T-helper 9 cell (primary cell): ENCODE data around the gene BAIAP2L1.

Experiments used
- DNase-seq: peaks from one replicate; pipeline ENCODE4 v3.0.0-alpha.2; 2020

The BAIAP2L1 gene

DNA sequence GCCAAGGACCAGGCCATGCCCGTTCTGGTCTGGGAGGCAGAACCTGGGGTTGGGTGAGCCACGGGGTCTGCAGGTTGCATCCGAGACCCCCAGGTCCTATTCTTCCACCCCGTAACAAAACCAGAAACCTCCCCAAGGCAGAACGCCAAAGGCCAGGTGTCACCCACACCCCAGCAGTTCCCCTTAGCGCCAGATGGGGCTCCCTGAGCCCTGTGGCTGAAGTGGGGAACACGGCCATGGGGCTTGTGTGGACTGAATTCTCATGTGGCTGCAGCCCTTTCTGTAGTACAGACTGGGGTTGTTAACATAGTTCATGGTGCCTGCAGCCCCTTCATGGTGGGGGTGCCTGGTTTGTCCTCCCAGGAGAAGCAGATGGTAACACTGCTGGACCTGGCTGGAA is 109.2 kb downstream of the BAIAP2L1 start:
- DNase-seq, result no peak

GRCh38 chr7:98289333-98289875 is 111.5 kb downstream of the BAIAP2L1 start:
- DNase-seq, result no peak

GRCh38 chr7:98288064-98288823 is 112.6 kb downstream of the BAIAP2L1 start:
- DNase-seq, result no peak

DNA sequence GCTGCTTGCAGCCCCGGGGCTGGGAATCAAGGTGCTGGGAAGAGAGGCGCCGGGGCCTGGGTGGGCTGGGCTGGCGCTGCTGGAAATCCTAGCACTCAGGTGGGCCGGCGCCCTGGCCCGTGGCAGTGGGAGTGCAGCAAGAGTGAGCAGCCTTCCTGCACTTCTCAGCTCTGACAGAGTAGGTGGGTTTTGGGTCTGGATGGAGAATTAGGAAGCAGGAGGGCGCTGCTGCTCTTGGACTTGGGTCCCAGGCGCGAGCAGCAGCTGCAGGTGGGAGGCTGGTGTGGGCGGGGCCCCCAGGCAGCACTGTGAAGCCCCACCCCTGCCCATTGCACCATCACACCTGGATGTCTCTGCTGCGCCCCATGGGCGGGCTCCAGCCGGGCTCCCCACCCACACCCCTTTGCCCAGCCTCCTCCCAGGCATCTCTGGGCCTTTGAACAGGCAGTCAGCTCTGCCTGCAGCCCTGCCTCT is 113.4 kb downstream of the BAIAP2L1 start:
- no peak for DNase-seq

DNA sequence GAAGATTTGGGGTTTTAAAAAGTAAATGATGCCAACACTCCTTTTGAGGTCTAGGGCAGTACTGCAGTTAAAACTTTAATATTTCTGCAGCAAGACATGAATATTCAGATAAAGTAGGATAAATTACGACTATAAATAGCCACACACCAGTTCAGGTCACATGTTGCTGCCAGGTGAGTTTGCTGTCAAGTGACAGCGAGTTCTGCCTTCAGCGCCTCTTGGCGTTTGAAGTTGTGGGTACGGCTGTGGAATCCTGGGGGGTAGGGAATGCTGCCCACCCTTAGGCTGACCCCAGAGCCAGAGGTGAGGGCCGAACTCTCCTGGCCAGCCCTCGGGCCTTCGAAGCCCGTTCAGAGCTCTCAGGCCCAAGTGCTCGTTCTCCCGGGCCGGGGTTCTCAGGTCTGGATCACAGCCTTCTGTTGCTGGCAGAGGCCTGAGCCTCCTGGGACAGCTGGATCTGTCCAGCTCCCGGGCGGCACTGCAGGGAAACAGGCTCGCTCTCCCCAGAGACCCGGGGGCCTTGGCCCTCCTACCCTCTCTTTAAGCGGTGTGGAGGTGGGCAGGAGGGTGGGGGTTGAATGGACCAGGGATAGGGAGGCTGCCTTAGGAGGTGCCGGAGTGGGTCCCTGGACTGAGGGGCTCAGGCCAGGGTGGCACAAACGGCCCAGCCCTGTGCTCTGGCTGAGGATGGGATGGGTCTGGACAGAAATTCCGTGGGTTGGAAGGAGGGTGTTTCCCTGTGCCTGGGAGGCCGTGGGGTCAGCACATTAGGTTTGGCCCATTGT is 114.0 kb downstream of the BAIAP2L1 start:
- no peak for DNase-seq

DNA sequence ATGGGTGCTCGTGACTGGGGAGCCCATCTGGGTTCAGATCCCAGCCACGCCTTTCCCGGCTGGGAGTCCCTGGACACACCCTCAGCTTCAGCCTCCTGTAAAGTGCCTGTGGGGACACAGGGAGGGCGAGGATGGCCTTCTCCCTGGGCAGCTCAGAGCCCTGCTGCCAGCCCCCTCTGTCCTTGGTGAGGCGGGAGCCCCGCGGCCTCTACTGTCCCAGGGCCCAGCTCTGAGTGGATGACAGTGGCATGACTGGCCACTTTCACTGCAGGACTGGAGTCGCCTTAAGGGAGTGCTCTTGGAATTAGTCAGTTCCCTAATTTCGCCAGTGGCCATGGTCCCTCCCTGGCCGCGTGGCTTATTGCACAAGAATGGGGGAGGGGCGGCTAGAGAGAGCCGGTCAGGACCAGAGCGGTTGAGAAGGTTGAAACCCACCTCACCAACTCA is 114.8 kb downstream of the BAIAP2L1 start:
- no peak for DNase-seq

DNA sequence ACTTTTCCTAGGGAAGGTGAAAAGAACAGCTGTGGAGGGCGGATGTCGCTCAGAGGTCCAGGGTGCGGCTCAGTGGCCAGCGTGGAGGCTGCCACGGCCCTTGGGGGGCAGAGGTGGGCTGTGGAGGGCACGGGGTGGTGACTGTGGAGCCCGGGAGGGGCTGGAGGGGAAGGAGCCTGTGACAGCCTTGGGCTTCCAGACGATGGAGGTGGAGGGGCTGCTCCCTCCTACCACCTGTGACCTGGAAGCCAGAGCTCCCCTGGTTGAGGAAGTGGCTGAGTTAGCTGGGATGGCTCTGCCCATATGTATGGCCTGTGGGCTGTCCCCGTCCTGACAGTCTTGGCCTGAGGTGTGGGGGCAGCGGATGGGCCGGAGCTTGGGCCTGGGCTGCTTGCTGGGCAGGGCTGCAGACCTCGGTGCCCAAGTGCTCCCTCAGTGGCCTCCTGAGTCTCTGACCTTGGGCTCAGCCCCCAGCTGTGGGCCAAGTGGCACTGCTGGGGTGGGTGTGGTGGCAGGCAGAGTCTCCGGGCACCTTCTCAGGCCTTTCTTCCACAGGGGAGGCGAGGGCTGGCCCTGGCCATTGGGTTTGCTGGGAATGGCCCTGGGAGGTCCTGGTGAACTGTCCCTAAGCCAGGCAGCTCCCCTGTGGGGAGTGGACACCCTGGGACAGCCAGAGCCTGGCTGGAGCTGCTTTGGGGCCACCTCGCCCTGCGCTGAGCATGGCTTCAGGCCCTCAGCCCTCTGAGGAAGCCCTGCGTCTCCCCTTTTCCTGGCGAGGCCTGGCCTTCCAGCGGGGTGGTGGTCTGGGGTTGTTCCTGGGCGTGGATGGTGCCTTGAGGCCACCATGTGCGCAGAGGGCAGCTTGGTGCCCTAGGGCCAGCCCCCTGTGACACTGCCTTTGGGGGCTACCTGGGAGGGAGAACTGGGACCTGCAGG is 115.5 kb downstream of the BAIAP2L1 start:
- no peak for DNase-seq

DNA sequence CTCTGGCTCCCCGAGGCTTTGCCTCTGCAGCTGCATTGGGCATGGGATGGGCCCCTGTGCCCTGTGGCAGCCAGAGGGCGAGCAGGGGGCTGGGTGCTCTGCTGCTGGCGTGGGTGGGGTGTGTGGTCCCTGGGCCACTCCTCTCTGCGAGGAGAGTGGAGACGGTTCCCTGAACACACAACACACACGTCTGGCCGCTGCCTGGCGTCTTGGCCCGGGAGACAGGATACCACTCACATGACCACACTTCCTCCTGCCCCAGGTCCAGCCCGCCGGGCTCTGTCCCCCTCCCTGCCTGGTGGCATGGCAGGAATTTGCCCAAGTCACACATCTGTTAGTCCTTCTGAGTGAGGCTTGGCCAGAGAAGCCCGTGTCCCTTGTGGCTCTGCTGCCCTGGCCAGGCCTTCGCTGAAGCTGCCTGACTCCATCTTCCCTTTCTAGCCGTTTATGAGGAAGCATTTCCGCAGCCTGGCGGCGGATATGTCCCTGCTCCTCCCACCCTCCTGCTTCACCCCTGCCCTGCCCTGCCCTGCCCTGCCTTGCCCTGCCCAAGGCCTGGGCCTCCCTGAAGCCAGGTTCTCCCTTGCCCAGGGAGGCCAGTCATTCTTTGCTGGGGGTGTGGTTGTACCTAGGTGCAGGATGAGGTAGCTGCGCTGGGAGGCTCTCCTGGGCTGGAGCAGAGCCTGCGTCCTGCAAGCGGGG is 116.4 kb downstream of the BAIAP2L1 start:
- no peak for DNase-seq

GRCh38 chr7:98283887-98284222 is 117.0 kb downstream of the BAIAP2L1 start:
- DNase-seq, result no peak

DNA sequence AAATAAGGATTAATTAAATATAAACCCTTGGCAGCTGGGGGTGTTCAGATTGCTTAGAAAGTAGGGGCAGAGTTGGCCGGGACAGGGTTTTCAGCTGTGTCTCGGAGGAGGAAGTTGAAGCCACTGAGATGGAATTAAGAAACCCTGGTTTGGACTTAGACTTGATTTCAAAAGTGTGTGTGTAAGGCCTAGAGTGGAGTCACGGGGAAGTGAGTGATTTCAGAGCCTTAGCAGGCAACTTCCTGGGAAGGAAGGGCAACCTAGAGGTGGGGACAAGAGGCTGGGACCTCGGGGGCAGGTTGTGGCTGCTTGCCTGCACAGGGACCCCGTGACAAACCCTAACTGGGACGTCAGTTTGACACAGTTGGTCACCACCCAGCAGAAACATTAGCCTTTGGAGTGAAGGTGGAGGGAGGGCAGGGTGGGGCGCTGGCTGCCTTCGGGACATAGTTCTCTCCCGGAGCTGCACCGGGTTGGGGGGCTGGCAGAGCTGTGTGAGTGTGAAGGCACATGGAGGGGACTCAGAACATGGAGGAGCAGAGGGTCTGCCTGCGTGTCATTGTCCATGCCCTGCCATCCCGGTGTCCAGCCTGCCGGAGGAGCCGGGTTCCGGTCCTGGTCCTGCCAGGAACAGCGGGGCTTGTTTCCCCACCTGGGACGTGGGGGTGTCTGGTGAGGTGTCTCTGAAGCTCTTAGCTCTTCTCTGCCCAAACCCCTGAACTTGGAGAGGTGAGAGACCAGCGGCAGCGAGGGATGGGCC is 117.6 kb downstream of the BAIAP2L1 start:
- no peak for DNase-seq

- DNase-seq, result no peak
Measured at GRCh38 chr7:98282703-98283102, 118.2 kb downstream of the BAIAP2L1 start.

DNA sequence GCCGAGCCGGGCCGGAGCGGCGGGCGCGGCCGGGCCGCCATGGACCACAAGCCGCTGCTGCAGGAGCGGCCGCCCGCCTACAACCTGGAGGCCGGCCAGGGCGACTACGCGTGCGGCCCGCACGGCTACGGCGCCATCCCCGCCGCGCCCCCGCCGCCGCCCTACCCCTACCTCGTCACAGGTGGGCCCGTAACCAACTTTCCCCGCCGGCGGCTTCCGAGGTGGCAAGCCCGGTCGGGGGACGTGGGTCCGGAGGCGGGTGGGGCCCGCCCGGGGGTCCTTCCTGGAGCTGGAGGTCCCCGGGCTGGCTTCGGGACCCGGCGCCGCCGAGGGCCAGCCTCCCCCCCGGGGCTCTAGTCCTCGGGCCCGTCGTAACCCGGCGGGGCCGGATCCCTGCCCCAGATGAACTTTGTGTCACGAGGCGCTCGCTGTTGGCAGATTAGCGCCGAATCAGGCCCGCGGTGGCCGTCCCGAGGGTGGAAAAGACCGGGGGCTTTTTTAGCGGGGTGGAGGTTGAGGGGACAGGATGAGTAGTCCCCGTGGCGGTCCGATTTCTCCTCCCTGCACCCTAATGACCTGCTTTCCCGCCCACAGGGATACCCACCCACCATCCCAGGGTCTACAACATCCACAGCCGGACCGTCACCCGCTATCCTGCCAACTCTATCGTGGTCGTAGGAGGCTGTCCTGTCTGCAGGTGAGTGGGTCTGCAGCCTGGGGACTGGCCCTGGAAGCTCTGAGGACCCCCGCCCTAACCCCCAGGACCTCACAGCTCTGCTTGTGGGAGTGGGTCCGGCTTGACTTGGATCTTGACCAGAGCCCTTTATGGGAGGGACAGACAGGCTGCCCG is 118.9 kb downstream of the BAIAP2L1 start:
- DNase-seq, result no peak

GRCh38 chr7:98280791-98281756 is 119.8 kb downstream of the BAIAP2L1 start, which contains the start of gene BRI3:
TSS of gene BRI3 (plus strand) at chr7:98281686. CDS start at chr7:98281796, 110 bp downstream.
- peak; percentile 96 for DNase-seq

DNA sequence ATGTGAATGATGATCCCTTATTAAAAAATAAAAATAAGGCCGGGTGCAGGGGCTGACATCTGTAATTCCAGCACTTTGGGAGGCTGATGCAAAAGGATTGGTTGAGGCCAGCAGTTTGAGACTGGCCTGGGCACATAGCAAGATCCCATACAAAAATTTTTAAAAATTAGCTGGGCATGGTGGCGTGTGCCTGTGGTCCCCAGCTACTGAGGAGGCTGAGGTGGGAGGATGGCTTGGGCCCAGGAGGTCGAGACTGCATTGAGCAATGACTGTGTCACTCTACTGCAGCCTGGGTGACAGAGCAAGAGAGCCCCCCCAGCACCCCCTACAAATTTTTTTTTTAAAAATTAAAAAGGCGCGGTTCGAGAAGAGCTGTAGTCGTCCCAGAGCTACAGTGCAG is 120.6 kb downstream of the BAIAP2L1 start:
- no peak for DNase-seq

DNA sequence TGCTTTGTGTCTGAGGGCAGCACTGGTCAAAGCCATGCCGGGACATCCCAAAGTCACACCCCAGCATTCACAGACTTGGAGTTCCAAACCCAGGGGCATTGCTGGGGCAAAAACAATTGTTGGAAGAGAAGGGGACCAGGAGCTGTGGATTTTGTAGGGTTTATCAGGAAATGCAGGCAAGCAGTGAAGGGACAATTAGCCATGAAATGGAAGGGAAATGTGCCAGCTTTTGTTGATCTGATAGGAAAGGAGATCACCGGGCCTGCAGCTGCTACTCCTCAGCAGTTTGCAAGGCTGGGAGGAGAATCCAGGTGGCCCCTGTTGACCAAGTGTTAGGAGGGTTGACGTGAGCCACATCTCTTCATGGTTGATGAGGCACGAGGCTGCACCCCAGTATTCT is 122.0 kb downstream of the BAIAP2L1 start:
- DNase-seq, result no peak

- DNase-seq, result no peak
Measured at GRCh38 chr7:98278408-98278807, 122.5 kb downstream of the BAIAP2L1 start.

DNA sequence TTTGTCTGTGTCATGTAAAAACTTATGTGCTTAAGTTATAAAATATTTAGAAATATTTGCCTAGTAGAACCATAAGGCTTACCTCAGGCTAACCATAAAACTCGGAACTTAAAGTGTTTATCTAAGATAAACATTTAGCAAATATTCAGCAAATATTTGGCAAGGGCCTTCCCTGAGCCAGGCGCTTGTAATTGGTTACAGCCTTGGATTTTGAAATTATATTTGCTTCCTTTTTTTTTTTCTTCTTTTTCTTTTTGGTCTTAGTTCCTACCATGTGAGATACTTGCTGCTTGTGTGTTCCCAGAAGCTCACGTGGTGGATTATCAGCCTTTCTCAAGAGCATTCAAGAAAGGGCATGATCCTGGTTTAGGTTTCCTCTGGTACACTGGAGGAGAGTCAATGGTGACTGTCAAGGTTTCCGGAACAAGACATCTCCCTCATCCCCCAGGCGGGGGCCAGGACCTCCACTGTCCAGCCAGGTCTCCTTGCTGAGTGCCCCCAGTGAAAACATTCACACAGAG is 124.6 kb downstream of the BAIAP2L1 start:
- no peak for DNase-seq

DNA sequence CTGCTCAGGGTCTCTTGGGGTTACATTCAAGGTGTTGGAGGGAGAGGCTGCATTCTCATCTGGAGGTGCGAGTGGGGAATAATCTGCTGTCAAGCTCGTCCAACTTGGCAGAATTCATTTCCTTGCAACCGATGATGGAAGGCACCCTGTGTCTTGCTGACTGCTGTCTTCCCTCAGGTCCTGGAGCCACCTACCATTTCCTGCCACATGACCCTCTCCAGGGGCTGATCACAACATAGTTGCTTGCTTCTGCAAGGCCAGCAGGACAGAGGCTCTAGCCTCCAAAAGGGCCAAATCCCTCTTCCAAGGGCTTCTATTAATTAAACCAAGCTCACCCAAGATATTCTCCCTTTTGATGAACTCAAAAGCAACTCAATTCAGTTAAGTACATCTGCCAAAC is 133.6 kb downstream of the BAIAP2L1 start:
- DNase-seq, result no peak

DNA sequence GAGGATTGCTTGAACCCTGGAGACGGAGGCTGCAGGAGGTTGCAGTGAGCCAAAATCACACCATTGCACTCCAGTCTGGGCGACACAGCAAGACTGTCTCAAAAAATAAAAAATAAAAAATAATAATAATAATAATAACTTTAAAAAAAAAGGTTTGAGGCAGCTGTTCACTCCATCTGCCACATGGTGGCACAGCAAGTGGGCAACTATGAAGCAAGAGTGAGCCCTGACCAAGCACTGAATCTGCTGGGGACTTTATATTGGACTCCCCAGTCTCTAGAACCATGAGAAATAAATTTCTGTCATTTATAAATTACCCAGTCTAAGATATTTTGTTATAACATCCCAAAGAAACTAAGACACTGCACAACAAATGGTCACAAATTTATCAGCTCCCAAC is 134.1 kb downstream of the BAIAP2L1 start:
- no peak for DNase-seq
